K562 (cell line): Measurements from ENCODE around the gene USP31. TPM values are rescaled to one million over a fixed set of nuclear protein-coding genes. Genes with fewer than 3 reads are reported as not detected.

Experiments
- ATAC-seq: fragments of 200-7000 bp; cut with Tn5 transposase; 3 replicates; pipeline ENCODE4 v1.9.1; 2020; ENCODE audit warnings: moderate library complexity
- BruUV-seq: library from RNA; stranded (reverse); fragments of 400-500 nt; replicated peaks from 2 replicates; lab custom pipeline; 2021; lab: Mats Ljungman, UMichigan
- CTCF ChIA-PET: fragments of 300-600 bp; formaldehyde crosslinking; extraction: SDS; loops from one replicate; lab custom pipeline; 2021; ENCODE audit warnings: low intra/inter-chr PET ratio; lab: Yijun Ruan, JAX
- POLR2A ChIA-PET: fragments of 300-600, 350-650 bp; sonication (Branson Sonifier 250); formaldehyde crosslinking; extraction: SDS; loops from one replicate; lab custom pipeline; 2021; ENCODE audit warnings: antibody characterized with exemption, inconsistent platforms; lab: Yijun Ruan, JAX
- DNase-seq, 4 experiments: peaks; one replicate each; pipeline versions ENCODE4 v3.0.0 to v3.0.0-alpha.2; 2011 to 2018; ENCODE audit warnings: low spot score in 3 of 4, mixed read lengths in 3 of 4; ENCODE audit errors: extremely low read depth in 1 of 4
- FAIRE-seq: peaks from 2 replicates; lab custom pipeline; 2011; peaks lifted over from hg19 to GRCh38; lab: Jason Lieb, UNC
- H2AFZ ChIP-seq: 2 replicates; pipeline ENCODE4 v1.6.0; 2011; ENCODE audit warnings: low read depth, low read length, control low read depth, inconsistent platforms
- H3K27ac ChIP-seq: fragments of 200-600 bp; 3 replicates; pipeline ENCODE4 v1.8.0; 2011; ENCODE audit warnings: low read depth, mild to moderate bottlenecking, control low read depth, inconsistent platforms, low read length, moderate library complexity, mixed read lengths; ENCODE audit errors: extremely low read depth
- H3K27me3 ChIP-seq, 2 experiments: fragments of 300-600 bp in 1 of 2; 2 replicates in 1 of 2; 3 replicates in 1 of 2; pipeline versions ENCODE4 v1.6.0 to v1.8.0; 2011; ENCODE audit warnings: inconsistent platforms in 2 of 2, low read length in 2 of 2, mild to moderate bottlenecking in 1 of 2, mixed read lengths in 1 of 2, moderate library complexity in 1 of 2; ENCODE audit not compliant: control insufficient read depth in 2 of 2, insufficient read depth in 2 of 2
- H3K36me3 ChIP-seq: fragments of 300-600 bp; 3 replicates; pipeline ENCODE4 v1.8.0; 2011; ENCODE audit warnings: mild to moderate bottlenecking, low read length, inconsistent platforms; ENCODE audit not compliant: control insufficient read depth, insufficient read depth
- H3K4me1 ChIP-seq, 2 experiments: fragments of 200-600 bp in 1 of 2; replicated peaks in 1 of 2; 2 replicates in 1 of 2; 3 replicates in 1 of 2; pipeline versions ENCODE4 v1.5.1 to v1.8.0; 2011; ENCODE audit warnings: inconsistent platforms in 2 of 2, low read length in 2 of 2, mild to moderate bottlenecking in 1 of 2, mixed read lengths in 1 of 2, moderate library complexity in 1 of 2; ENCODE audit not compliant: control insufficient read depth in 2 of 2, insufficient read depth in 2 of 2
- H3K4me2 ChIP-seq: 2 replicates; pipeline ENCODE4 v1.6.1; 2011; ENCODE audit warnings: low read length, control low read depth, inconsistent platforms, mixed read lengths; ENCODE audit not compliant: insufficient read depth
- H3K4me3 ChIP-seq: fragments of 200-600 bp; sonication (generic), shearing (Covaris generic); 2 replicates; pipeline ENCODE4 v1.5.1; 2016; ENCODE audit warnings: control low read depth, inconsistent platforms
- H3K79me2 ChIP-seq: fragments of 200-600 bp; 3 replicates; pipeline ENCODE4 v1.8.0; 2011; ENCODE audit warnings: low read length, inconsistent platforms; ENCODE audit not compliant: control insufficient read depth, insufficient read depth
- H3K9ac ChIP-seq, 2 experiments: 2 replicates each; pipeline versions ENCODE4 v1.6.0 to v1.6.1; 2011; ENCODE audit warnings: low read depth in 2 of 2, low read length in 2 of 2, control low read depth in 1 of 2, inconsistent platforms in 1 of 2, mild to moderate bottlenecking in 1 of 2, mixed read lengths in 1 of 2; ENCODE audit not compliant: insufficient read depth in 1 of 2
- H3K9me1 ChIP-seq: one replicate; pipeline ENCODE4 v1.6.0; 2011; ENCODE audit warnings: inconsistent platforms, mild to moderate bottlenecking, low read length, moderate library complexity; ENCODE audit not compliant: control insufficient read depth, insufficient read depth
- H3K9me3 ChIP-seq: replicated peaks from 2 replicates; pipeline ENCODE4 v1.5.1; 2011; ENCODE audit warnings: low read depth, low read length, inconsistent platforms; ENCODE audit not compliant: control insufficient read depth, insufficient read depth
- H4K20me1 ChIP-seq: replicated peaks from 2 replicates; pipeline ENCODE4 v1.6.1; 2011; ENCODE audit warnings: low read length, inconsistent platforms, mixed read lengths; ENCODE audit not compliant: control insufficient read depth, insufficient read depth
- BDP1 ChIP-seq: IDR thresholded peaks from 3 replicates; pipeline ENCODE4 v1.6.1; 2011; ENCODE audit not compliant: insufficient read length, insufficient read depth
- CBX2 ChIP-seq: fragments of 200-600 bp; sonication (generic); IDR thresholded peaks from one replicate; pipeline ENCODE4 v1.6.1; 2012; ENCODE audit warnings: mild to moderate bottlenecking, low read length, inconsistent platforms; ENCODE audit not compliant: insufficient read depth, poor library complexity, severe bottlenecking
- CC2D1A ChIP-seq: fragments of 450-650 bp; IDR thresholded peaks from 2 replicates; pipeline ENCODE4 v1.6.1; 2017; ENCODE audit warnings: mild to moderate bottlenecking
- CHD1 ChIP-seq: fragments of 200-600 bp; sonication (generic); IDR thresholded peaks from one replicate; pipeline ENCODE4 v1.6.1; 2012; ENCODE audit warnings: mild to moderate bottlenecking, moderate library complexity, low read length, inconsistent platforms
- RFX1 ChIP-seq: fragments of 450-650 bp; IDR thresholded peaks from 2 replicates; pipeline ENCODE4 v1.6.1; 2016; ENCODE audit warnings: mild to moderate bottlenecking, moderate library complexity
- ZNF780A ChIP-seq: fragments of 250-450 bp; sonication (Bioruptor Pico); IDR thresholded peaks from 2 replicates; pipeline ENCODE4 v1.5.0; 2021; ENCODE audit warnings: mild to moderate bottlenecking
- WGBS: fragments of 100-300 bp; shearing (Covaris generic); methylation state at CpG from one replicate; pipeline ENCODE4 v1.1.6; 2016; ENCODE audit warnings: low coverage, mixed read lengths; ENCODE audit not compliant: insufficient coverage; ENCODE audit errors: missing lambda C conversion rate; 5-methylcytosine and 5-hydroxymethylcytosine counted together
- in situ Hi-C: fragments of 300-500 bp; cut with MboI; formaldehyde crosslinking; loops from 4 replicates; pipeline ENCODE4 v1.15.0; 2018; ENCODE audit warnings: inconsistent platforms, mixed read lengths
- intact Hi-C: fragments of 100-400 bp; cut with micrococcal nuclease; formaldehyde crosslinking; loops from 2 replicates; pipeline ENCODE4 v1.14.2; 2022
- polyA plus RNA-seq, 8 experiments: library from polyadenylated mRNA; depleted of rRNA in 4 of 8; stranded (reverse) in 5 of 8; unstranded in 3 of 8; fragments of >200 nt; fragmentation: Nextera tagmentation in 2 of 8; fragmentation: Illumina TruSeq in 1 of 8; extraction: Ambion mirVana in 2 of 8; extraction: Trizol in 1 of 8; gene quantifications; 2 replicates each; pipeline versions ENCODE4 v1.2.1 to v1.2.3, GENCODE V29; 2011 to 2014; ENCODE audit warnings: inconsistent platforms in 1 of 8, missing spikeins in 1 of 8
- total RNA-seq, 7 experiments: library from RNA; depleted of rRNA in 6 of 7; stranded (reverse); fragments of >200 nt in 6 of 7; fragmentation: Illumina TruSeq in 2 of 7; extraction: Trizol in 2 of 7; gene quantifications; 2 replicates each; pipeline versions ENCODE4 v1.2.1 to v1.2.3, GENCODE V29; 2011 to 2021; ENCODE audit warnings: low replicate concordance in 1 of 7
- TF ChIP-seq, protein P1 (sequence below): IDR thresholded peaks from 2 replicates; pipeline ENCODE4 v1.6.1; 2016; ENCODE audit warnings: missing genetic modification characterization, missing compliant biosample characterization
- TF ChIP-seq, protein P2 (sequence below): fragments of 250-450 bp; sonication (Bioruptor Pico); IDR thresholded peaks from 2 replicates; pipeline ENCODE4 v1.5.0; 2021
- TF ChIP-seq, protein P3 (sequence below): fragments of 450-650 bp; IDR thresholded peaks from 2 replicates; pipeline ENCODE4 v1.6.1; 2014; ENCODE audit warnings: low read depth, mild to moderate bottlenecking, moderate library complexity, borderline replicate concordance

The USP31 gene
- total and polyA plus RNA-seq, 9 of the 15 experiments (the other 6 are each of a cell fraction or from before 2014, with no cell fraction given) = 0.56 to 4.9 (median 2.9) TPM

DNA sequence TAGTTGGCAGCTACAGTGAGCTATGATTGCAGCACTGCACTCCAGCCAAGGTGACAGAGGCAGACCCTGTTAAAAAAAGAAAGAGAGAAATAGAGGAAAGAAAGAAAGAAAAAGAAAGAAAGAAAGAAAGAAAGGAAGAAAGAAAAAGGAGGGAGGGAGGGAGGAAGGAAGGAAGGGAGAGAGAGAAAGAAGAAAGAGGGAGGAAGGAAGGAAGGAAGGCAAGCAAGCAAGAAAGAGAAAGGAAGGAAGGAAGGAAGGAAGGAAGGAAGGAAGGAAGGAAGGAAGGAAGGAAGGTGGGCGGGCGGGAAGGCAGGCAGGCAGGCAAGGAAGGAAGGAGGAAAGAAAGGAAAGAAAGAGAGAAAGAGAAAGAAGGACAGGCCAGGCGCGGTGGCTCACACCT lies 32.3 kb upstream of the USP31 start:
- H3K4me1 ChIP-seq = peaks cover 0 to 13% of the 10 kb centered on the region in 2 experiments; a peak in 2 of 5 replicates
- H3K36me3 ChIP-seq = no peaks in the 10 kb centered on the region
- FAIRE-seq (no peak), ATAC-seq (no peak), DNase-seq (no peak)
- H3K9me3 ChIP-seq = no peaks in the 10 kb centered on the region
- in situ Hi-C loops (loop anchor here (10.0 kb wide), 1 partner anchor 253 kb away; no protein-coding TSS in a partner anchor), intact Hi-C loops (no loop called here)
- 0 out of 2 replicates have a peak, but pooled peaks cover 3% of the 10 kb centered on the region for H4K20me1 ChIP-seq
- peaks cover 15 to 26% of the 10 kb centered on the region in 2 experiments; a peak in 4 of 5 replicates for H3K27me3 ChIP-seq
- ChIA-PET CTCF (interaction anchor here (1.1 to 2.3 kb wide), 3 partner anchors 253 to 856 kb away, joined by 4 to 21 read pairs (median 8); partner anchors contain the start of genes EARS2 and UBFD1), POLR2A (no interaction called here)
- no peak overlapping the region for H3K9ac ChIP-seq
- H3K27ac ChIP-seq = no peak overlapping the region
- no CpG with 5 or more reads among the region's 4 CpGs for WGBS
- no peaks in the 10 kb centered on the region for H3K9me1 ChIP-seq
- no peak overlapping the region for H3K4me2 ChIP-seq
- no peaks in the 10 kb centered on the region for H3K79me2 ChIP-seq
- TF ChIP-seq CC2D1A = no peak
- TF ChIP-seq, protein P1, sequence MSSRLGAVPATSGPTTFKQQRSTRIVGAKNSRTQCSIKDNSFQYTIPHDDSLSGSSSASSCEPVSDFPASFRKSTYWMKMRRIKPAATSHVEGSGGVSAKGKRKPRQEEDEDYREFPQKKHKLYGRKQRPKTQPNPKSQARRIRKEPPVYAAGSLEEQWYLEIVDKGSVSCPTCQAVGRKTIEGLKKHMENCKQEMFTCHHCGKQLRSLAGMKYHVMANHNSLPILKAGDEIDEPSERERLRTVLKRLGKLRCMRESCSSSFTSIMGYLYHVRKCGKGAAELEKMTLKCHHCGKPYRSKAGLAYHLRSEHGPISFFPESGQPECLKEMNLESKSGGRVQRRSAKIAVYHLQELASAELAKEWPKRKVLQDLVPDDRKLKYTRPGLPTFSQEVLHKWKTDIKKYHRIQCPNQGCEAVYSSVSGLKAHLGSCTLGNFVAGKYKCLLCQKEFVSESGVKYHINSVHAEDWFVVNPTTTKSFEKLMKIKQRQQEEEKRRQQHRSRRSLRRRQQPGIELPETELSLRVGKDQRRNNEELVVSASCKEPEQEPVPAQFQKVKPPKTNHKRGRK = peak; percentile 33; the same call in 1 of the 2 replicates
- BruUV-seq = no TSS peak
- H3K4me3 ChIP-seq = no peak overlapping the region
- no peak overlapping the region for H2AFZ ChIP-seq

DNA sequence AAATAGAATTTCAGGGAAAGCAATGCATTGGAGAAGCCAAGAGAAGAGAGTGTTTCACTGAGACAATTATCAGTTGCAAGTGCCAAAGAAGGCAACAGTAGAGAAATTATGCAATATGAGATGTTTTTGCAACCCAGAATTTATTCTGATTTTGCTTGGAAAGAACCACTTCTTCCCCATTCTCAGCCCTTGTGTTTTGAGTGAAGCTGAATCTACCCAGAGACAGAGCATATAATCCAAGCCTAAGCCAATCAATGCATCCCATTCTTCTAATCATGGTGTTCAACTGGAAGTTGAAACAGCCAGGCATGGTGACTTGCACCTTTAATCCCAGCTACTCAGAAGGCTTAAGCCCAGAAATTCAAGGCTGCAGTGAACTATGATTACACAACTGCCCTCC lies 26.4 kb upstream of the USP31 start:
- no peak overlapping the region for H3K27ac ChIP-seq
- H3K9me1 ChIP-seq = no peaks in the 10 kb centered on the region
- no peaks in the 10 kb centered on the region for H3K79me2 ChIP-seq
- intact Hi-C loops = no loop called here
- no peaks in the 10 kb centered on the region for H4K20me1 ChIP-seq
- H2AFZ ChIP-seq = no peak overlapping the region
- H3K4me3 ChIP-seq = no peak overlapping the region
- no peak overlapping the region for H3K4me2 ChIP-seq
- H3K36me3 ChIP-seq = no peaks in the 10 kb centered on the region
- FAIRE-seq = no peak
- no peaks in the 10 kb centered on the region for H3K4me1 ChIP-seq
- no peak for DNase-seq
- H3K27me3 ChIP-seq = peaks cover 0 to 5% of the 10 kb centered on the region in 2 experiments; a peak in 2 of 5 replicates
- no TSS peak for BruUV-seq
- no peak for ATAC-seq
- in situ Hi-C loops = no loop called here
- H3K9ac ChIP-seq = no peak overlapping the region
- POLR2A ChIA-PET = no interaction called here
- CTCF ChIA-PET = no interaction called here
- H3K9me3 ChIP-seq = no peaks in the 10 kb centered on the region
- TF ChIP-seq BDP1 (no peak), ZNF780A (CRISPR knock-in tag) (no peak), RFX1 (no peak), CHD1 (no peak), CBX2 (no peak)
- TF ChIP-seq, protein P2, sequence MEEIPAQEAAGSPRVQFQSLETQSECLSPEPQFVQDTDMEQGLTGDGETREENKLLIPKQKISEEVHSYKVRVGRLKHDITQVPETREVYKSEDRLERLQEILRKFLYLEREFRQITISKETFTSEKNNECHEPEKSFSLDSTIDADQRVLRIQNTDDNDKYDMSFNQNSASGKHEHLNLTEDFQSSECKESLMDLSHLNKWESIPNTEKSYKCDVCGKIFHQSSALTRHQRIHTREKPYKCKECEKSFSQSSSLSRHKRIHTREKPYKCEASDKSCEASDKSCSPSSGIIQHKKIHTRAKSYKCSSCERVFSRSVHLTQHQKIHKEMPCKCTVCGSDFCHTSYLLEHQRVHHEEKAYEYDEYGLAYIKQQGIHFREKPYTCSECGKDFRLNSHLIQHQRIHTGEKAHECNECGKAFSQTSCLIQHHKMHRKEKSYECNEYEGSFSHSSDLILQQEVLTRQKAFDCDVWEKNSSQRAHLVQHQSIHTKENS = no peak
- TF ChIP-seq, protein P3, sequence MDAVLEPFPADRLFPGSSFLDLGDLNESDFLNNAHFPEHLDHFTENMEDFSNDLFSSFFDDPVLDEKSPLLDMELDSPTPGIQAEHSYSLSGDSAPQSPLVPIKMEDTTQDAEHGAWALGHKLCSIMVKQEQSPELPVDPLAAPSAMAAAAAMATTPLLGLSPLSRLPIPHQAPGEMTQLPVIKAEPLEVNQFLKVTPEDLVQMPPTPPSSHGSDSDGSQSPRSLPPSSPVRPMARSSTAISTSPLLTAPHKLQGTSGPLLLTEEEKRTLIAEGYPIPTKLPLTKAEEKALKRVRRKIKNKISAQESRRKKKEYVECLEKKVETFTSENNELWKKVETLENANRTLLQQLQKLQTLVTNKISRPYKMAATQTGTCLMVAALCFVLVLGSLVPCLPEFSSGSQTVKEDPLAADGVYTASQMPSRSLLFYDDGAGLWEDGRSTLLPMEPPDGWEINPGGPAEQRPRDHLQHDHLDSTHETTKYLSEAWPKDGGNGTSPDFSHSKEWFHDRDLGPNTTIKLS = no peak
